Activated T-cell treated with anti-CD3 and anti-CD28 coated beads, Interleukin-2, amount 50 U/mL, for 48 hours (primary cell): Measurements from ENCODE around the gene DLGAP5.

Source experiments
- DNase-seq, 2 experiments: peaks; one replicate each; pipeline ENCODE4 v3.0.0-alpha.2; 2020

Gene DLGAP5

DNA sequence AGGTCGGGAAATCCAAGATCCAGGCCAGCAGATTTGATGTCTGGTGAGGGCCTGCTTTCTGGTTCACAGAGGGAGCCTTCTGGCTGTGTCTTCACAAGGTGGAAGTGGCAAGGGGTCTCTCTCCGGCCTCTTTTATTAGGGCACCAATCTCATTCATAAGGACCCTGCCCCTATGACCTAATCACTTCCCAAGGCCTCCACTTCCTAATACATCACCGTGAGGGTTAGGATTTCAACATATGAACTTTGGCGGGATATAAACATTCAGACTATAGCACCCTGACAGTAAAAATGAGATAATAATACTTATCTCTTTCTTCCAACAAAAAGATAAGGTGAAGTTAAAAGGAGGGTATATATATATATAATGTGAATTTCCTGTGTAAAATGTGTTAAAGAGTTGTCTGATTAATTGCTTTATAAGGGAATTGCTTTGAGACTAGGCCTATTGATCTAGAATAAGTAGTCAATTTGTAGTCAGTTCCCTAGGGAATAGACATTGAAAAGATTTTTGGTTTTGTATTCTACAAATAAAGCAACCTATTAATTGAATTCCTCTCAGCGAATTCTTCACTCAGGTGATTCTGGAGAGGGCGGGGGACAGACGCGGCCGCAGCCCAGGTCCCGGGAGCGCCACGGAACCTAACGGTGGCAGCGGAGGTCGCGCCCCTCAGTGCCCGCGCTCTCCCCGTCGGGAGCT, 62.8 kb downstream of the DLGAP5 start:
- no peak for DNase-seq

DNA sequence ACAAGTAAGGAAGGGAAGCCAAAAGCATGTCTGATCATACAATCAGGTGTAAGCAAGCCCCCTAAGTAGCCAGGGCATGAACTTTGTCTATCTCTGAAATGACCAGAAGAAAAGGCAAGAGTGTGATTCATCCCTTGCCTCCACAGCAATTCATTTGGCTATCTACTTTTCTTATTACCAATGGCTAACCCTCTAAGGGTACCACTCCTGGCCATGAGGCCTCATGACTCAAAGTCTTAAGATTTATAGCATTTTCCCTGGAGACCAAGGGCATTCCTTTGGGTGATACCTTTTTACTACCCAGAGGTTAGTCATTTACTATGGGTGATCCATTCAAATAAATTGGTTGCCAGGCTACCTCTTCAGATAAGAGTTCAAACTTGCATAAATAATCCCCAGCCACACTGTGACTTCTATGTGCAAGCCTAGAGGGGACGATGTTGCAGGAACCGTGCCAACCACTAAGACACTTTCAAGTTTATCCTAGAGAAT, 63.9 kb downstream of the DLGAP5 start:
- DNase-seq = no peak

DNA sequence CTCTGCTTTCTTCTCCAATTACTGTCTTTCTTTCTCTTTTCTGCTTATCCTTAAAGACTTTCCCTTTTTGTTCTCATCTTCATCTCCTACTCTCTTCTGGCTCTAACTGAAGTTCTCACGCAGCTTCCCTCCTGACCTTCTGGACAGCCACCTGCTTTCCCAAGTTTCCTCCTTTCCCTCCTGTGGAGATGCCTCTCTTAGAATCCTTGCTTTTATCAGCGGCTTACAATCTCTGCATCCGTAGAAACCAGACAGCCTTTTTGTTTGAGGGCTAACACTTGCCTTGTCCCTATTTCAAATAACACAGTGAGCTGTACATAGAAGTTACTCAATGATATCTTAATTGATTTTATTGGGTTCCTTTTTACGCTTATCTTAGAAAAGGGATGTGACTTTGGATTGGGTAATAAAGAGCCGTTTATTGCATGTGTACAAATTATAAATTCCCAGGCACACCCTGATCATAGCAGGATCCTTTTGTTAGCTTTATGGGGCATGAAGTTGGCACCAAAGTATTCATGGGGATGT, 64.4 kb downstream of the DLGAP5 start:
- DNase-seq = no peak

DNA sequence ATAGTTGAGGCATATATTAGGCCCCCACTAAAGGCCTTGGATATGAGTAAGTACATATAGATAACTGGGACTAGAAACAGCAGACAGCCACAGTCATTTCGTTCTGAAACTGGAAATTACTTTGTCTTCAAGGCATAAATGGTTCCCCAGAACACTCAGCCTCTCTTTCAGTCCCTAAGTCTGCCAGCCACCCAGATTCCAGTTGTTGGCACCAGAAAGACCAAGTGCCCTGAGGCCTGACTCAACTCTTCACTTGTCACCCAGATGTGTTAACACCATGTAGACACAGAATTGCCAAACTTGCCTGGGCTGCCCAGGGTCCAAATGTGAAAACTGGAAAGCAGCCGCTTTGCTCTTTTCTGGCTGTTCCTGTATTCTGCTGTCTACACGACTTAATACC, 65.4 kb downstream of the DLGAP5 start:
- peak in 1 of 2 experiments; percentile 25 for DNase-seq

DNA sequence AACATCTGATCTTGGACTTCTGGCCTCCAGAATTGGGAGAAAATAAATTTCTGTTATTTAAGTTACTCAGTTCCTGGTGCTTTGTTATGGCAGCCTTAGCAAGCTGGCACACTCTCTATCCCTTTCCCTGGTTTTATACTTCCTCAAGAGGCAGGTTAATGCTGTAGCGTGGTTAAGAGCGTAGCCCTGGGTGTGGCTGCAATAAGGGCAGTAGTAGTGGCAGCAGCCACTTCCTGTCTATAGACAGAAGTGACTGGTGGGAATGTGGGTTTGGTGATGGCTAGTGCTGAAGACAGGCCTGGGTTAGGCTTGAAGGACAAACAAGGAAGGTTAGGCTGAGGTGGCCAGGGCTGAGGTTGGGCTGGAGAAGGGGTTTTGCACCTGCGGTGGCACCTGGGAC, 66.0 kb downstream of the DLGAP5 start:
- no peak for DNase-seq

DNA sequence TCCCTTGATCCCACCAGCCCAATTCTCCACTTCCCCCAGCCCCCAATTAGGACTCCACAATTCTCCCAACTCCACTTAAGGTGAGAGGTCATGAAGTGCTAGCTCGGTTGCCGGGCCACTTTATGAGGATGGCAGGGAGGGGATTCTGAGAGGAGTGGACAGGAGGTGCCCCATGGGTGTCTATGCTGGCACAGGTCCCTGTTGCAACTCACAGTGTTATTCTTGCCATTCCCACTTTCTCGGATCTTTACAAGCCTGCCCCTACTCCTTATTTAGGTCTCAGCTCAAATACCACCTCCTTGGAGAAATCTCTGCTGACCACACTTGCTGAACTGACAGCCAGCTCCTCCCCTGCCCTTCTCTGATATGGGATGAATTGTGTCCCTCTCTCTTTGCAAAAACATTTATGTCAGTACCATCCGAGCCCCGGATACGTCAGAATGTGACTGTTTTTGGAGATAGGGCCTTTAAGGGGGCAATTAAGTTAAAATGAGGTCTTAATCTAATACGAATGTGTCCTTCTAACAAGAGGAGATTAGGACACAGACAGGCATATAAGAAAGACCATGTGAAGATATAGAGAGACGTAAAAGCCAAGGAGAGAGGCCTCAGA, 66.5 kb downstream of the DLGAP5 start:
- DNase-seq = no peak

DNA sequence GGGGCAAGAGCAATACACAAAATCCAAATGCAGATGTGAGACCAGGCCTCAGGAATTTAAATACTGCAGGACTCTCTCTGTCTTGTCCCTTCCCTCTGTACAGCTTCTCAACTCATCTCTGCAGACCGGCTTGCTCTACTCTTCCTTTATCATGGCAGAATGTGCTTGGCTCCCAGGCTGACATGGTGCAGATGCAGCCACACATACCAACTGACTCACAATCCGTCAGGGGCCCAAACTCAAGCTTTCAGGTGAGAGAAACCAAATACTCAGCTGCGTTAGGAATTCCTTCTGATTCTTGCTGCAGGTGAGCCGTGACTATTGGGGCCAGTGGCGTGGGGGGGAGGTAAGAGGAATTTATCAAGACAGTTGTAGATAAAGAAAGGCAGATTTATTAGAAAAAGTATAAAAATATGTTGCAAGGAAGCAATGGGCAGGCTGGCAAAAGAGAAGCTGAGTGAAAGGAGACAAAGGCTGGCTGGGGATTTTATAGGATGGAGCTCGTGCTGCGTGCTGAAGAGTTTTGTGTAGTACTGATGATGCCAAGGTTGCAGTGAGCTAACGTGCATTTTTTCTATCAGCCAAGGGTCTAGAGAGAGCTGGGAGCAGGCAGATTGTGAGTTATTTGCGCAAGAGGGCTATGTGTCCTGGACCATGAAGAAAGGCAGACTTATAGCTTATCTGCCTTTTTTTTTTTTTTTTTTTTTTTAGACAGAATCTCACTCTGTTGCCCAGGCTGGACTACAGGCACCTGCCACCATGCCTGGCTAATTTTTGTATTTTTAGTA, 67.3 kb downstream of the DLGAP5 start:
- DNase-seq = no peak

DNA sequence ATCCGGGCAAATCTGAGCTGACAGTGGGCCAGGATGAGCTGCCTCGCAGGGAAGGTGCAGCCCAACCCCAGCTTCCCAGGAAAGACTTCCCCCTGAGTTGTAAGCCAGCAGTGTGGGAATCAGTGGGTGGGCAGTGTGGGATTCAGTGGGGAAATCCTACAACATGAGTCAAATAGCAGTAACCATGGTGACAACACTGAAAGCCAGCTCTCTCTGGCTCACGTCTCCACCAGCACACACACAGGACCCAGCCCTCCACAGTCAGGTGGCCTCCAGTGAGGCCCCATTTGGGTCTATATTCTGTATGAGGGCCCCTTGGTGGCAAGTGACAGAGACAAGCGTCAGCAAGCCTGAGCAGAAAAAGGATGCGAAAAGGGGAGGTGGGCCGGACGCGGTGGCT, 68.3 kb downstream of the DLGAP5 start:
- no peak for DNase-seq

DNA sequence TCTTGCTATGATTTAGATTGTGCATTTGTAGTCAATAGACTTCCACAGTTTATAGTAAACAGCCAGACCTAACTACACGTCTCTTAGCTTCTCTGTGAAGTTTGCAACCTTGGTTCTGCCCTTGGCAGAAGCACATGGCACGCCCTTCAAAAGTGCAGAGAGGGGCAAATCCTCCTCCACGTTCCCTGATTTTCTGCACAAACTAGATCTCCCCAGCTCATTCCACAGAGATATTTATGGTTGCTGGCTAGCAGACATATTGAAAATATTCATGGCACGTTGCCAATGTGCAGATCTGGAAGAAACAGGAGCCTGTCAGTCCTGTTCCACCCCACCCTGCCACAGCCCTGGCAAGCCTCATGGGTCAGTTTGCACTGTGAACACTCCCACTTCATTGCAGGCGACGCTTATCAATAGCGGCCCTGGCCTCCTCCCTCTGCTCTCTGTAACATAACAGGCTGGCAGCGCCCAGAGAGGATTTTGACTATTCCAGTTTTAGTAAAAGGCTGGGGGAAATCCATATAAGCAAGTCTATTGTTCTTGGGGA, 68.9 kb downstream of the DLGAP5 start:
- DNase-seq = no peak

DNA sequence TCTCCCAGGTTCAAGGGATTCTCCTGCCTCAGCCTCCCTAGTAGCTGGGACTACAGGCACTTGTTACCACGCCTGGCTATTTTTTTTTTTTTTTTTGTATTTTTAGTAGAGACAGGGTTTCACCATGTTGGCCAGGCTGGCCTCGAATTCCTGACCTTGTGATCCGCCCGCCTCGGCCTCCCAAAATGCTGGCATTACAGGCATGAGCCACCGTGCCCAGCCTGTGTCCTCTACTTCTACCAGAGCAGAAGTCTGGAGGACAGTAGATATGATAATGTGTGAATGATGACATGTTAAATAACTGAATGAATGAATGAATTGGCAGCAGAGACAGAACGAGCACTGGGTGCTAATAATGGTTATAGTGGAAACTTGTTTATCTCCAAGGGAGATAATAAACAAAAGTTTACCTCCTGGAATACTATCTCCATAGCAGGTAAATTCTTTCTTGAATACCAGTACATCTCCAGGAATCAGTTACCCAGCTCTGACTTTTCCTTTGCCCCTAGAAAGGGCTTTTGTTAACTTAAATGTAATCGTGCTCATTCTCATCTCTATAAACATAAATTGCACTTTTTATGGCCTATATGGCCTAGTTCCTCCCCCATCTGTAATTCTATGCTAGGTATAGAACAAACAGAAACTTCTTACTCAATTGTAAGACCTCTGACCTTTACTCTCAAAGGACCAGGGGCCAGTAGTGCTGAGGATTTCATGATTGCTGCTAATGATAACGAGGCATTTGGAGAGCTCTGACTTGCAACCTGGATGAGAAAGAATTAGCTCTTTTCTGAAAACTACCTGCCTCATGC, 69.6 kb downstream of the DLGAP5 start:
- no peak for DNase-seq

DNA sequence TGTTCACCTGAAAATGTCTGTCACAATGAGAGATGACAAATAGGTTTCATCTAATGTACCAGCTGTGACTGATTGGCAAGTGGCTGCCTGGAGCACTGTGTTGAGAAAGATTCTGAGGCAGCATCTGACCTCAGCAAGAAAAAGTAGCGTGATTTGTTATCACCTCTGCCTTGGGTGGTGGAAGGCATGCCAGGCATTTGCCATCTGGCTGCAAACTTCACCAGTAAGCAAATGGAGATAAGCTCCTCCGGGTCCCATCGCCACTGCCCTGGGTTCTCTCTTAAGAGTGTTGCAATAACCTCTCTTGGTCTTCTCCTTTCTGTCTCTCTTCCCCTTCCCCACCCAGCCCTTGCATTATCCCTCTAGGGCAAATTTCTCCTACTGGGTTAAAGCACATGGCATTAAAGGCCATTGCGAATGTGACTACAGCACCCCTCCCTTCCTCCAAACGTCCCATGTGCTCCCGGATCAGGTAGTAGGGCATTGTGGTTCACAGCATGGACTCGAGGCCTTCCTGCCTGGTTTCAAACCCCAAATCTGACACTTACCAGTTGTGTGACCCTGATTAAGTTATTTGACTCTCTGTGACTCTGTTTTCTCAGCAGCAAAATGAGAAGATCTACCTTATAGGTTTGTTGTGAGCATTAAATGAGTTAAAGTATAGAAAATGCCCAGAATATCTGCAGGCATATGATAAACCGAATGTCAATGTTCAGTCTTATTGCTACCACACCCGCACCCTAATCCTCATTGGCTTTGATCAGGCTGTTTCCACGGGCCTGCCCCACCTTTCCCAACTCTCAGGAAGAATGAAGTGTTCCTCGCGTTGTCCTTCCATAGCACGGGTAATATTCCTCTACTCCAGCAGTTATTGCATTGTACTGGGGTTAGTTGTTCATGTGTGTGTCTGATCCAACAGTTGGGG, 70.6 kb downstream of the DLGAP5 start:
- no peak for DNase-seq

DNA sequence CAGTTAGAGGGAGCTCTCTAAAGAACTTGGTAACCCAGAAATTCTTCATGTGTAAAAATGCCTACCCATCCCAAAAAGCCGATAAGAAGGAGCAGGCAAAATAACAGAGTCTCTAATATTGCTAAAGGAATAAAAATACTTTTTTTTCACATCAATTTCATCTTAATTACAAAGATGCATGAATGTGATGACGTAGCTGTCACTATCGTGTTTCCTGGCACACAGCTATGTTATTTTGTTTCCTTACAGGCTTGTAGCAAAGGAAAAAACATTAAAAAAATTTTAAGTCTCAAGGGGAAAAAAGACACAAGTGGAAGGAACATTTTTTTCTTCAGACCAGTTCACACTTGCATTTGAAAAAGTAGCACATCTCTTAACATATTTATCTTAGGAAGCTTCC, 72.6 kb downstream of the DLGAP5 start:
- DNase-seq = no peak

DNA sequence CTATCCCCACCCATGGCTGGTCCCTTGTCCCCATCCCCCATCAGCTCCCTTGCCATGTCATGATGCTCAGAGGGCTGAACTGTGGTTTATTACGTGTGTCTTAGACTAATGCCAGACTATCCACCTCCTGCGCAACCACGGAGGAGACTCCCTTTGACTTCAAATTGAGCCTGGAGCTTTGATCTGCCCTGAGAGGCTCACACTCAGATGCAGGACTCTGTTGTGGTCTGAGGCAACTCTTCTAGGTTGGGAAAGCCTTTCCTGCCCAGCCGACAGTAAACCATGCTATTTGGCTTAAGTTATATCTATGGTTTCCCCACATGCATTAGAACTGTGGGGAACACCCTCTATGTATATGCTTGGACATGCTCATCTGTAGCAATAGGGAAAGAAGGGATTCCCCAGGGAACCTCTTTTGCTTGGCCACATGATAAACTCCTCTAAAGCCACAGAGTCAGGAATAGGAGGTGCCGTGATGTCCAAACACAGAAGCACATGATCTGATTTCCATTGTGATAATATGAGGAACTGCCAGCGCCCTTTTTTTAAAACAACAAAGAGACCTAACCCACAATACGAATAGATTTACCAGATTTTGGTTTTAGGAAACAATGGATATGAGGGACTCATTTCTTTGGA, 73.5 kb downstream of the DLGAP5 start:
- no peak for DNase-seq

DNA sequence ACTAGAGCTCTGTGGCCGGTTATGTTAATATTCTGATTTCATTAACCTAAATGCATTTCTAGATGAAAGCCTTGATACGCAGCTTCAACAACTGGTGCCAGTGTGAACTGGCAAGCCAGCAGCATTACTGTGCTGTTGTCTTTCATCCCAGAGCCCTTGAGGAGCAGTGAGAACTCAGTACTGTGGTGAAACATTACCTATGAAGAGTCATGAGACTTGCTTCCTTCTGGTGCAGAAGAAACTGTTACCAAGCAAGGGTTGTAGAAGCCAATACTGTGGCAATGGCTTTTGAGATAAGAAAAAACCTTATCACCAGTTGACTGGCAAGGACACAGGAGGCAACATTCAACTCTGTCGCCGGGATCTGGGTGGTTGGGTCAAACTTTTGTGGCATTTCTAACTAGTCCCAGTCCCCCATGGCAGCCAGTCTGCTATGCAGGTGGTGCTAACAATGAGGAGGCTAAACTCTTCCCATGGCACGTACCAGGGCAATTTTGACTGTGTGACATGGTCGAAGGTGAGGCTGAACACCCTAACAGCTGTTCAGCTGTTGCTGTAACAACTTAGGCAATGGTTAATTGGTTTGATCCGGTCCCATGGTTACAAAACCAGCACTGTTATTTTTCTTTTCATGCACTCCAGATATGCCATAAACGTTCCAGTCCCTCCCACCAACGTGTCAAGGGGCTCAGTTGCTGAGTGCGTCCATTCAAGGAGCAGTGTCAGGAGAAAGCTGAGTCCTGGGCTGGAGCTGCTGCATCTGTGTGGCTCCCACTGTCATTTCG, 74.9 kb downstream of the DLGAP5 start:
- DNase-seq = no peak

DNA sequence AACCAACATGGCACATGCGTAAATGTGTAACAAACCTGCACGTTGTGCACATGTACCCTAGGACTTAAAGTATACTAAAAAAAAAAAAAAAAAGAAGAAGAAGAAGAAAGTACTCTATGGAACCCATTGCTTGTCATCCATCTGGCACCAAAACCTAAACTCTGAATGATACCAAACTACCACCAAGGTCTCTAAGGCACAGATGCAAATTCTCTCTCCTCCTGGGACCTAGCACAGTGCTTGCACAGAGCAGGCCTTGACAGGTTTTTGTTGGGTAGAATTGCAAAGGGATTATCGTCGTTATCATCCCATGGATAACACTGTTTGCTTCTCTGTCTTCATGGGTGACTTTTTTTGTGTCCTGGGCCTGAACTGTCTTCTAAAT, 75.5 kb downstream of the DLGAP5 start:
- DNase-seq = no peak

DNA sequence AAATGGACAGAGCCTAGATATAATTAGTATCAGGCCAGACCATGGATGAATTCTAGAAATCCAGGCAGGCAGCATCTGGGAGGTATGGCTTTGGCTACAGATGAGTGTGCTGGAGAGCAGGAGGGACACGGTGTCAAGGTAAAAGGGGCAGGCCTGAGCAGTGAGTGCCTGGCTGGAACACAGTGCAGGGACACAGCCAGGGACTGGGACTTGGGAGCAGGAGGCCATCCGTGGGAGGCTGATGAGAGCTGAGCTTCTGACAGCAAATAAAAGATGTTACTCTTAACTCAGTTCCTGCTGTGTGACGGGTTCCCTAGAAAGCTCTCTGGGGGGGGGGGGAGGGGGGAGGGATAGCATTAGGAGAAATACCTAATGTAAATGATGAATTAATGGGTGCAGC, 75.9 kb downstream of the DLGAP5 start:
- no peak for DNase-seq

DNA sequence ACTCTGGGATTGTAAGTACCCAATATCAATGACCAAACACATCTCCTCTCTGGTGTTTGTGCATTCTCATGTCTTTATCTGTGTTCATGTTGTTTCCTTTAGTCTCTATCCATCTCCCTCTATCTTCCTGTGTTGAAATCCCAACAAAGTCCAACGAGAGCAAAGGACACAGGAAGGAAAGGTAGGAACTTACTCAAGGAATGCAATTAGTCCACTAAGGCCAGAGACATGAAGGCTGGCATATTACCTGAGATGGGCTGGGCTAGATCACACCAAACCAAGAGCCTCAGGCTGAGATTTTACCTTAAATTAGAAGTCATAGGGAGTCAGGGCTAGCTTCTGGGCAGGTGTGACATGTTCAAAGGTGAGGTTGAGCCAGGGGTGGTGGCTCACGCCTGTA, 76.7 kb downstream of the DLGAP5 start:
- no peak for DNase-seq

DNA sequence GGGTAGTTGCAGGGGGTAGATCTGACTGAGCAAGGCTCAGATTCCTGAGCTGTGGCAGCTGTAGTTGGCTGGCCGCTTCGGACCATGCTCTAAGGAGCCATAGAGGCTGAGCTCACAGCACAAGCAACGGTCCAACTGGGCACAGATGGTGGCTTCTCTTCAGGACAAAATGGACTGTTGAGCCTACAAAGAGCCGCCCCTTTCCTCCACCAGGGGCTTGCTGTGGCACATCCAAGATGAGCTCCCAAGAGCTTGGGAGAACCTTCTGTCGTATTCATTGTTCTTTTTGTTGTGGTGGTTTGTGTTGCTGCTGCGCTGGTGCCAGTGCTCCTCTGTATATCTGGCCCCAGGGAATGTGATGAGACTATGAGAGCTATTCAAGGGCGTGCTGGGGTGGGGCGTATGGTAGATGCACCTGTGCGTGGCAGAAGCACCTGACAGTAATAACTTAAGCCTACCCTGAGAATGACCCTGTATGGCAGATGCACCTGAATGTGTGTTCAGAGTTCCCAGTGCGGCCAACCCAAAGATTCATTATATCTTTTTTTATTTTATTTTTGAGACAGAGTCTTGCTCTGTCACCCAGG, 80.2 kb downstream of the DLGAP5 start:
- no peak for DNase-seq

DNA sequence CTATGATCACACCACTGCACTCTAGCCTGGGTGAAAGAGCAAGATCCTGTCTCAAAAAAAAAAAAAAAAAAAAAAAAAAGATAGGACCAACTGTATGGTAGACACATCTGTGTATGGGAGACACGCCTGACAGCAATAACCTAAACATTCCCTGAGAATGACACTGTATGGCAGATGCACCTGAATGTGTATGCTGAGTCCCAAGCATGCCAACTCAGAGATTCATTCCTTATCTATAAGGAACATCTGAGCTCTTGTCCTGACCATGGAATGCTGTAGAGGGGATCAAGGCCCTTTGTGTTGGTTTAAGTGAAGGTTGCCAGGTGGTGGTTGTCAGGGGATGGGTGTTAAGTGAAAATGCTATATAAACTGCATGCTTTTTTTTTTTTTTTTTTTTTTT, 81.5 kb downstream of the DLGAP5 start:
- no peak for DNase-seq
